NK-92 (cell line): ENCODE data around the gene DNAJA2.

Experiments
- DNase-seq: peaks from one replicate; lab custom pipeline; 2025; ENCODE audit not compliant: unreplicated experiment; lab: John Stamatoyannopoulos, UW

The DNAJA2 gene

GRCh38 chr16:46906360-46907060, 67.0 kb downstream of the DNAJA2 start:
- no peak for DNase-seq
